Suppressor macrophage (primary cell): ENCODE results near the gene MUSTN1.

ENCODE experiments used
- DNase-seq, 4 experiments: peaks; one replicate each; pipeline ENCODE4 v3.0.0-alpha.2; 2020 to 2022

MUSTN1 gene

DNA sequence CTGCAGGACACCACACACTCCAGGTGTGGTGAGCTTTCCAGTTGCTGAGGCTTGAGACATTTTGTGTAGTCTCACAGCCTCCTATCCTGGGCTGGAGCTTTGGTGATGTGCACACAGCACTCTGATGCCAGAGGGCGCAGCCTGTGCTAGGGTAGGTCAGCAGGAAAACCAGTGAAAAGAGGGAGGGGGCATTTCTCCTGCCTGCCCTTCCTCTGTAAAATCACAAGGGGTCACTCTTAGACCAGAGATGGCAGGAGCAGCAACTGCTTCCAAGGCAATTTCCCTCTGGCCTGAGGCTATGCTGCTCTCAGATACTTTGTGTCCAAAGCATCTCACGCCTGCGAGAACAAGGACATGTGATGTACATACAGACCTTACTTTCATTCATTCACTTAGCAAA lies 16.5 kb upstream of the MUSTN1 start:
- DNase-seq, result peak; percentile 32 to 53 (median 48)

DNA sequence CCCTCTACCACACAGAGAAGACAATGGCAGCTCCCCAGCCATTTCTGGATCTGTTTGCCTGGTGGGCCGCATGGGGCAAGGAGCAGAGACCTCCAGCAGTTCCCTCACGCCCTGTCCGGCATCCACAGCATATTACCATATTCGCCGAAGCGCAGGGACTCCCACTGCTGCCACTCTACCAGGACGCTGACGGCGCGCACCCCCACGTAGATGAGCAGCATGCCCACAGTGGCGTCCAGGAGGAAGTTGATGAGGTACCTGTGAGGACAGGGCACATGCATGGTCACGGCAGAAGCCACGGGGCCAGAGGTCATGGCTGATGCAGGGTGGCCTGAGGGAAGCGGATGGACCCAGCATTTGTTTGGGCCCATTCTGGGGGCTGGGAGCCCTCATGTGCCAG lies 14.8 kb upstream of the MUSTN1 start:
- DNase-seq, result no peak

DNA sequence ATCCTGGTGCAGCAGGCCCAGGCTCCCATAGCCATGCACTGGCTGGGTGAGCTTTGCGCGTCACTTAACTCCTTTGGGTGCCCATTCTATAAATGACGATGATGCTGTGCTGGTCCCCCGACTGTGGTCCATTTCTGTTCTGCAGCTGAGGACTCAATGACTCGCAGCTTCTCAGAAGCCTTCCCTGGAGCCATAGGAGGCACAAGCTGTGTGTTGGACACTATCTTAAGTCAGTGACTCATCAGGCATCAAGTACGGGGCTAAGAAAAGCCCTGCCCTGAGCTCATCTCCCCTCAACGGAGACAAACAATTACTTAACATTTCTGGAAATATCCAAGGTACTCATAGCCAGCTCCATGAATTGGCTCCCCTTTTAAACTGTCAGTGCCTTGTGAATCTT lies 13.8 kb upstream of the MUSTN1 start:
- peak in 2 of 4 experiments; percentile 21 to 29 for DNase-seq

DNA sequence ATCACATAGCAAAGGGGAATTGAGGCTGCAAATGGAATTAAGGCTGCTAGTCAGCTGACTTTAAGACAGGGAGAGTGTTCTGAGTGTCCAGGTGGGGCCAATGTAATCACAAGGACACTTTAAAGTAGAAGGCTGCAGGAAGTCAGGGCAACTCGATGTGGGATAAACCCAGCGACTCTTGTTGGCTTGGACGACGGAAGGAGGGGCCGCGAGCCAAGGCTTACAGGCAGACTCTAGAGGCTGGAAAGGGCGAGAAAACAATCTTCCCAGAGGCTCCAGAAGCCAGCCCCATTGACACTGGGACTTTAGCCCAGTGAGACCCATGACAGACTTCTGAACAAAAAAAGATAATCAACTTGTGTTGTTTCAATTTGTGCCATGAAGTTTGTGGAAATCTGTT lies 12.9 kb upstream of the MUSTN1 start:
- DNase-seq, result no peak

DNA sequence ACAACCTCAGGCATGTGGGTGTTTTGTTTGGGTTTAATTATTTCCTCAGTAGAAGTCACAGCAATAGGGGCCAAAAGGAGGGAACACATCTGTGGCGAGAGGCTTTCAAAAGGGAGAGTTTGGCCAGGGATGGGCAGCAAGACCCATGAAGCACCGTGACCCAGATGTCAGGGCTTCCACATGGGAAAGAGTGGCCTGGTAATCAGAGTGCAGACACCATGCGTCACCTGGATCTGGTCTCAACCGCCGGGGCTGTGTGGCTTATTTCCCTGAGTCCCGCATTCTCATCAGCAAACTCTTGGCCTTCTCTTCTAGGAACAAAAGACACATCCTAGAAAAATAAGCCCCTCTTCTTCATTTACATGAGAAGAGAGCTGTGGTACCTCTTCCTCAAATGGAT lies 12.4 kb upstream of the MUSTN1 start:
- DNase-seq, result no peak

DNA sequence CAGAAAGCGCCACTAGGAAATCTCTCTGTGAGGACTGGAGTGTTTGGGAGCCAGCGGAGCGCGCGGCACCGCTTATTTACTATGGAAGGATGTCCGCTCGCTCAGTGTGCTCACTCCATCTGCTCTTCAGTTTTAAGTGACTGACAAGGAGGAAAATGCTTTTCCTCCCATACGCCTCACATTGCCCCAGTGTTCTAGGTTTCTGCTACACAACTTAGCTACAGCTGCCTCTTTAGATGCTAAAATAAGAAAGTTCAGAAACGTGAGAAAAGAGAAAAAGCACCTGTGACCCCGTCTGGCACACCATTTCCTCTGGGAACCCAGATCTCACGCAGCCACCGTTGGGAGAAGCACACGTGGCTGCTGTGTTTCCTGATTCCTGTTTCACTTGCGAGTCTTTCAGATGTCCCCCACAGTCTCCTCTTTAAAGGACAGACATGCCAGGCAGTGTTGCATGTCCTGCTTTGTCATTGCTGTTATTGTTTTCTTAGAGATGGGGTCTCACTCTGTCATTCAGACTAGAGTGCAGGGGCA lies 11.7 kb upstream of the MUSTN1 start:
- DNase-seq, result peak in 2 of 4 experiments; percentile 22 to 31

DNA sequence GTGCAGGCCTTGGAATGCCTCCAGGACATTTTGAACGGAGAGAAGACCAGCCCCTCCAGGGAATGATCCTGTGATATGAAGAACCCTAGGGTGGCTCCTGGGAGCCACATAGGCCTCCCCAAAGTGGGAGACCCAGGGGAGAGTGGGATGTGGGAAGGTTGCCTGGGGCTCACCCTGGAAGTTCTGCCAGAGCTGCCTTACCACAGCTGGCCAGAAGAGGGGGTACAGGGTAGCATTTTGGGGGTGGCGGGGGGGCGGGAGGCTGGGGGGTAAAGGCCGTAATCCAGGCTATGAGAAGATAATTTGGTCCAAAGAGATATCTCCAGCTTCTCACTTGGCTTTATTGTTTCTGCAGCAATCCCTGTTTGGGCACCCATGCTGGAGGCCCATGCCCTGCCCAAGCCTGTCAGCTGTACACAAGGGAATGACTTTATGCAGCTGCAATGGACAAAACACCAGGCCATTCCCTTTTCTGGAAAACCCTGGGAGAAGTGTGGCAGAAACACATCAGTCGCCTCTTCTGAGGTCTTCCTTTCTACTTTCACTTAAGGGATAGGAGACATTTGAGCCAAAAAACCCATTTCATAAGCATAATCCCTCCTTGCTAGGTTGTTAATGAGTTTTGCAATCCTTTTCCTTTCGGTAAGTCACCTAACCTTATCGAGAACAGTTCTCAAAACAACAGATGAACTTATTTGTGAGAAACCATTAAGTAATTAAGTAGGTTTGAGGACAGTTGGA lies 11.0 kb upstream of the MUSTN1 start:
- peak in 2 of 4 experiments; percentile 14 to 20 for DNase-seq

DNA sequence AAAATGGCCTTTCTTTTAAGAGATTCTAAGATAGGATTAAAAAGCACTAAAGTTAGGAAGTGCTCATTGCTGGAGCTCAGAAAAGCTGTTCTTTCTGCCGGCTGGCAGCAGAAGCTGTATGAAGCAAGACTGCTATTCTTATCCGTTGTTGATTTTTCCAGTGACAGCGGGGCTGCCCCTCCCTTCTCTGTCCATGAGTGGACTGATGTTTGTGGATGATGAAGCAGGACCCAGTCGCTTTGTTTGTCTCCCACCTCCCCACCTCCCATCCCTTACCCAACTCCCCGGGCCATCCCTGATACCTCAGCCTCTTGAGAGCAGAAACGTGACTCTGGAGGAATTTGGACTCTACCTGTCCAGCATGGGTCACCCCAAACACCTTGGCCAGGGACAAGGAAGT lies 10.3 kb upstream of the MUSTN1 start:
- DNase-seq, result peak in 3 of 4 experiments; percentile 21 to 49 (median 35)

DNA sequence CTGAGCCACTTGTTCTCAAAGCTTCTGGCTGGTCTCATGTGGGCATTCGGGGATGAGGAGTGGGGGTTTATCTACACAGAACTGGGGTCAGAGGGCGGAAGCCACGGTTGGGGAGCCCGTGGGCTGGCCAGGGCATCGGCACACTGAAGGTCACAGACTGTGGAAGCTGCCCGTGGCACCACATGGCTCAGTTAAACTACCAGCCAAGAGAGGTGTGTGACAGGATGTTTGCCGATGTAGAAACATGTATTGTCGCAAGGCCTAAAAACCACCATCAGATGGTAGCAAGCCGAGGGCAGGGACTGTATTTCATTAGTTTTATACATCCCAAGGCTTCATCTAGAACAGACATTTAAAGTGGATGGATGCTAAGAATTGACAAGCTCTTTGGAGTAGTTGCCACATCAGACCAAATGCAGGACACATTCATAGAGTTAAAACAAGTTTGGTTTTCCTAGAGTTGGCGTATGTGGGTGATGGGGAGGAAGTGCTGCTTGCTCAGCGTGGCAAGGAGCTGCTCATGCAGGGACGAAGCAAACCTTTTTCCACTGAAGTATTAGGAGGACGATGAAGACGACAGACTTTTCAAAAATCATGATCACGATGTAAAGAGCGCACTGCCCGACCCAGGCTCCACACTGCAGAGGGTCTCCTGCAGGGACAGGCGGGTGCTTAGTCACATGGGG lies 9.6 kb upstream of the MUSTN1 start:
- peak; percentile 27 to 64 (median 58) for DNase-seq

DNA sequence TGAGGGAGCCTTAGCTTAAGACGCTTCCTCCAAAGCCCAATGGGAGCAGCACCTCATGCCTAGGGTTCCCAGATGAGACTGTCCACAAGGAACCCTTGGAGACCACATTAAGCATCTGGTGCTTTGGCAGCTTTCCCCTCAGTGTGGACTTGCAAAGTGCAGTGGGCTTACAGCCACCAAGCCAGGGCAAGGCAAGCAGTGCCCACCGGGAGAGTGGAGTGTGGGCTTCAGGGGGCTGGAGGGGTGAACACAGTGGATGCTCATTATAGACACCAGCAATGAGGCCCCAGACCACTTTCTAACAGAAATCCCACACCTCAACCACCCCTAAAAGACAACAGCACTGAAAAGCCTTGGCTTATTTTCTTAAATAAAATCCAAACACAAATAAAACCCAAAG lies 9.1 kb upstream of the MUSTN1 start:
- DNase-seq, result no peak

DNA sequence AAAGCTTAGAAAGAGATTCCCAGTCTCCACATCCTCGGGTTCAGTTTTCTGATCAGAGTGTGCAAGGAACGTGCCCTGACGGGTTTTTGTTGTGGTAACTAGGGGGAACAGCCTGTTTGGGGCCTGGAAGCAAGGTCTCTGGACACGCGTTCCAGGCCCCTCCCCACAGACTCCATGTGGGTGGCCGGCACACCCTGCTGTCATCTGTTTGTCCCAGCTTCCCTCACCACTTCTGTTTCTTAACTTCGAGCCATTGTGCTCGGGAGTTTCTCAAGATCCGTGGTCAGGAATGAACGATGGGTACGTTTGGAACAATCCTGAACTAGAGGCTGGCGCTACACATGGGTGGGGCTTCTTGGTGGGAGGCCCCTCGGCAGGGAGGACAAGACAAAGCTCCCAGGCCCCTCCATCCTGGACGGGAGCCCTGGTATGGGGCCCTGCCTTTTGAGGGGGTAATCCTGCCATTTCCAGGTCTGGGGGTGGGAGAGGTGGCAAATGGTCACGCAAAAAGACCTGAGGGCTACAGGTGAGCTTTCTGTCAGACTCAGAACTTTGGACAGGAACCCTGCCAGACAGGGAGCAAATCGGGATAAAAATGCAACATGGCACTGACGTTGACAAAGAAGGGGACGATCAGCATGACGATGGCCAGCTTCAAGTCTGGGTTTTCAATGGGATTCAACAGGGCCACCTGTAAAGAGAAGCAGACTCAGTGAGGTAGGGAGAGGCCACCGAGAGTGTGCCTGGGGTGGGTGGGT lies 8.5 kb upstream of the MUSTN1 start:
- peak; percentile 26 to 71 (median 60) for DNase-seq

DNA sequence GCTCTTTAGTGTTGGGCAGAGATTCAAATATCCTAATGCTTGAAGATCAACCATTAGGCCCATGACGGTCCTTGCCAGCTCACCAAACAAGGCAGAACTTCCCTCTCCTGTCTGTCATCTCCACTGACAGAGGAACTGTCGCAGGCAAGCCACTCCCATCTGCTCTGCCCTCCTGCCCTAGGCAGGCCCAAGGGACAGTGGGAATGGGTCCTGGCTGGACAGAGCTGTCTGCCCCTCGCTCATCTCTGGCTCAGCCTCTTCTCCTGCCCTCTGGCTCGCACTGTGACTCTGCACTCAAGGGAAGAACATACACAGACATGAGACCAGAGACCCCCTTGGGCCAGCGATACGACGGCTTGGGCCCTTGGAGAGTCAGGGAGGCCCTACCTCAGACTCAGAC lies 7.6 kb upstream of the MUSTN1 start:
- peak in 3 of 4 experiments; percentile 46 to 66 (median 51) for DNase-seq

DNA sequence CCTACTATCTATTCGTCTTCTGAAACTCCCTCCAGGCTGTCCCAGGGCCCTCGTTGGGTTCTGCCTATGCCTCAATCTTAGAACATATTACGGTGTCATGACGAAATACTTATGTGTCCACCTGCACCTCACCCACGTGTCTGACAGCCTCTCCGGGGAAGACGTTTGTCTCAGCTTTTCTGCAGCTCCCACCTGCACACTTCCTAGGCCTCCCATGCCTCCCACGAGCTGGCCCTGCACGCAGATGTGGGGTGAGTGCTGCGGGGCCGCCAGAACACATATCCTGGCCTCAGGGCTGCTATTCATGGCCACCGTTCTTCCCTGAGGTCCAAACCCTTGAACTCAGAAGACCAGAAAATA lies 7.1 kb upstream of the MUSTN1 start:
- no peak for DNase-seq

DNA sequence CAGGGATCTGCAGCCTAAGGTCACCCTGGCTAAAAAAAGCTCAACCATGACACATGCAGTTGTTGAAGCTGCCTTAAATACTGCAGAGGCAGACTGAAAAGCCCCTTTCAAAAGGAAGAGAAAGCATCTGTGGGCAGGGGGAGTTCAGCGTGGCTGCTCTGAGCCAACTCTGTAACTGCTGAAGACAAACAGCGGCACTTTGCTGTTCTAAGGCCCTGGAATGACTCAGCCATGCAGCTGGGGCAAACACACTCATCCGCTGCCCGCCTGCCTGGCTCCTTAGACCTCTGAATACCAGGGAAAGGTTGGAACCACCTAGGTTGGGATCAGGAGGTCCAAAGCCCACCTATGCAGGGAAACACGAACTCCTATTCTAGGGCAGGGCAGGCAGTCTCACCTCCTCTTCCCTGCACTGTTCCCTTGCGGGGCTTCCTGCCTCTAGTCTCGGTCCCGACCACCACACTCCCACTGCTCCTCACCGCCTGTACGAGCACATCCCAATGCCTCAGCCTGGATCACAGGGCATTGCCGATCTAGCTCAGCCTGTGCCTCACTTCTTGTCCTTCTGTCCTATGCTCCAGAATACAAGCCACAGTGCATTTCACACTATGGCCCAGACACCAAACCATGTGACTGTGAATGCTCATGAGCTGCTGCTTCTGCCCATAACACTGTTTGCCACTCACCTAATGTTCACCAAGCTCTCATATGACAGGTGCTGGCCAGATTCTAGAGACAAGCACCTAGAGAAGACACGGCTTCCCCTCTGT lies 6.6 kb upstream of the MUSTN1 start:
- no peak for DNase-seq

DNA sequence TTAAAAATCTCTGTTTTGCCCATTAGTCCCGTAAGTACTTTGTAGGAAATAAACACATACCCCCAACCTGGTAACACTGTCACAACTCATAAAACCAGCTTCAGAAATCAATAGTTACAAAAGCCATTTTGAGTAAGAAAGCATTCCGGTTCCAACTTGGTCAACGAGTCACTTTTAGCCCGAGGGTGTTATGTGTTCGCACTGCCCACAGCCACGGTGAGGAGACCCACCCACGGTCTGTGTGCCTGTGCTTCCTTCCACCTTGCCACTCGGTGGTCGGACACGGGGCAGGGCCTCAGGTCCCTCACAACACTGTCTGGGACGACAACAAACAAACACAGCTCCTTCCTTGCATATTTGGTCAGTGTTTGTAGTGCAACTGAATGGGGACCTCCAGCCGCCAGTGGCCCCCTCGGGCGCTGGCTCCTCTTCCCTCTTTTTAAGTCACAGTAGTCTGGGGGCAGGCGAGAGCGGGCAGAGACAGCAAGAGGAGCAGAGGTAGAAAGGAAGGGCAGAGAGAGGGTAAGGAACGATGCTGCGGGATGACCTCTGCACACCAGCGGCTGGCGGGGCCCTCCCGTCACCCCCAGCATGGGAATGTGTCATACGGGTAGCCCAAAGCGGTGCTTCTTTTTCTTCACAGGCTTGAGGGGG lies 5.2 kb upstream of the MUSTN1 start:
- no peak for DNase-seq

DNA sequence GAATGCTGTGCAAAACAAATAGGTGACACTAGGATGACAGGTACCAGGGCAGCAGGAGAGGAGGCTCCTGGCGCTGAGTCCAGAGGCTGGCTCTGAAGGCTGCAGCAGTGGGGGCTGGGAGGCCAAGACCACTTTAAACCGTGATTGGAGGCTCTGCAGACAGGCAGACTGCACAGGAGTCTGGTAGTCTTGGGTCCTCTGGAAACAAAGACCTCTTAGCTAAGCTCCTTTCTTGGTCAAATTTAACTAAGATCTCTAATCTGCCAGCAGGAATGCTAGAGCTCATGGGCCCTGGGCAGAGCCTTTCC lies 4.4 kb upstream of the MUSTN1 start:
- DNase-seq, result no peak

DNA sequence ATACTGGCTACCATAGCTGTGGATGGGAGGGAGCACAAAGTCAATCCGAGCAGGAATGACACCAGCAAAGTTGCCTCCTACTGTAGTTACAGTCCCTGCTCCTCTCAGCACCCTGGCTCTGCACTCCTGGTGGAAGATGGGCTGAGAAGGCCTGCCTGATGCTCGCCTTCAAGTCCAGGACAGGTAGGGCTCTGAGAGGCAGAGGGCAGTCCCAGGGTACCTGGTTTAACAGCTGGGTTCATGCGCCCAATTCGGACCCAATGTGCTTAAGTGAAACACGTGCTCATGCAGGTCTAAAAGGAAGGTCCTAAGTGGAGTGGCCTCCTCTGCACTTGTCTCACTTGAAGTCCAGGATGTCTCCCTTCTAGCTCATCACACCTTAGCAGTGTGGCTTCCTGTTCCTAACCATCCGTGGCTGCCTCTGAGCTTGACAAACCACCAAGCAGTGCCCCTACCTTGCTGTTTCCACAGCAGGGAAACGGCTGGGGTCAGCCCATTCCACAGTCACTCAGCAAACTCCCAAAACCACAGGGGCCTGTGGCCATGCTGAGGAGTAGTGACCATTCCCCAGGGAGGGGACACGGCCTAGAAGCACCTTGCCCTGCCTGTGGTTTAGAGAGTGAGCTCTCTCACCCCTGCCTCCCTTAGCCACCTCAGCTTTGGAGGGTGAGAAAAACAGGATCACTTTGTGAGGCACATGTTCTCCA lies 3.9 kb upstream of the MUSTN1 start:
- no peak for DNase-seq

DNA sequence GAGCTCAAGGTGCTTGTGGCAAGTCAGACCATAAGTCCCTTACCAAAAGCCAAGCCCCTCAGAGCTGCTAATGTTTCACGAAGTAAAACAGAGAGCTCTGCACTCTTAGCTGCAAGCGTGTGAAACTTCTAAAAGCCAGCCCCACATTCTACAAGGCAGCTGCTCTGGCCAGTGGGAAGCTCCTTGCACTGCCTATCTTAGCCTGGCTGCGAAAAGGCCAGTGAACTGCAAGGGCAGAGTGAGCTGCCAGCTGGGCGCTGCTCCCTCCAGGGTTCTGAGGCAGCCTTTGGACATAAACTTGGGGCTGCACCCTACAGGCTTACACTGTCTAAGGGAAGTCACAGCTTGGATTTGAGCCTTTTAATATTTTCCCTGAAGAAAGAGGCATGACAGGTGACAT lies 2.2 kb upstream of the MUSTN1 start:
- DNase-seq, result no peak

DNA sequence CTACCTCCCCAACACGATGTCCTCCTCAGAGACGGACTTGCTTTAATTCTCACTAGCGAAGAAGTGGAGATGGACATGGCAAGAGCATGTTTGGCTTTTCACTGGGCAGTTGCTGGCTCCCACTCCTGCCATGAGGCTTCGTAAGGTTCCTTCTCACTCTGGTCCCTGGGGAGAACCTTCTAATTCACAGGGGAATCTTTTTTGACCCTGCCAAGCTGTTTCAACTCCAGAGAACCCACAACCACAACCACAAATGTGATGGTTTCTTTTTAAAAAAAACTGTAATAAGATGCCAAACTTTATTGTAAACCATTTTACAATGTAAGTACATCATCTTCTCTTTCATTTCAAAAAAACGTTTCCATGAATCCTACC lies 1.6 kb upstream of the MUSTN1 start:
- DNase-seq, result no peak

DNA sequence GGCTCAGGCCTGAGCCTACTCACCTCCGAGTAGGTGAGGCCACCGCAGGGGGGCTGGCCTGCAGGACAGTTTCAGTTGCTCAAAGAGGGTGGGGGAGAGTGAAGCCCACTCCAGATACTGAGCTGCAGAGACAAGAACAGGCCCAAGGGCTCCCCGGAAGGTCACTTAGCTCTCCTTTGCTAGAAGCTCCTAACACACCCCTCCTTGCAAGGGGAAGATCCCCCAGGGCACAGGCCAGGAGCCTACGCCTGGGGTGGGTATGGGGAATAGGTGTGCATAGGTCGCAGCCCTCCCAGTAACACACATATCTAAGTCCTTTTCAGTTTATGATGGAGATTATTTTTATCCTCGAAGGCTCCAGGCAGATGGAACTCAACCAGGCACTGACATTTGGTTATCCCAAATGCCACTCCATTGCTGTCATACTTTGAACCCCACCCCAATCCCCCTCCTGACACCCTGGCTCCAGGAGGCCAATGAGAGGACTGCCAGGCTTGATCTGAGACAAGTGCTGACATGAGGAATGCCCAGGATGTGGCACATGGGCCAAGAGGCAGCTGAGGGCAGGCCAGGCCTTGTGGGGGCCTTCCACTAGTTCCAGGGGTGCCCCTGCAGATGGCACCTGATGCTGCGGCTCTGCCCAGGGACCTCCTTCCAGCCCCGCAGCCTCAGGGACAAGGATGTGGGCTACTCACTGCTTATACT lies 1.1 kb upstream of the MUSTN1 start:
- DNase-seq, result no peak

DNA sequence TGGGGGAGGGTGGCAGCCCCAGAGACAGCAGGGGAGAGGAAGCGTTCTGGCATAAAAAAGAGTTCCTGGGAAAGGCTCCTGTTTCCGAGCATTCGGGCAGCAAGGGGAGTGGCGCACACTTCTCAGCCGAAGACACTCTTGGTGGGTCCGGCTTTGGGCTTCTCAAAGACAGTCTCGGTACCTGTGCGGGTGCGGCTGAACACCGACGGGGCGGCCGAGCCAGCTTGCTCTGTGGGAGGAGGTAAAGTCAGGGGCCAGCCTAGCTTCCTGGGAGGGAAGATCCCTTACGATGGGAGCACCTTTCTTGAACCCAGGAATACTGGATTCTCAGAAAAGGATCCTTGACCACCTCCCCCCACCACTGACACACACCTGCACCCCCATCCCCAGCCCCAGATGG lies 1.6 kb downstream of the MUSTN1 start:
- DNase-seq, result no peak
